Right lobe of liver (tissue), 6 donors: ENCODE results near the gene TMEM187. TPM values are rescaled to one million over a fixed set of nuclear protein-coding genes. Genes with fewer than 3 reads are reported as not detected.
"Not testable (repeated sequence)": the region's sequence is repeated elsewhere in the genome, so short reads cannot be mapped to it uniquely, and the experiment has no call there.

Source experiments
- ATAC-seq, 4 donors: fragments of 200-7000 bp; cut with Tn5 transposase; one replicate each; pipeline ENCODE4 v1.9.1; 2020; ENCODE audit warnings: mild to moderate bottlenecking in 4 of 4, moderate library complexity in 4 of 4
- DNase-seq, 3 donors: peaks; one replicate each; pipeline ENCODE4 v3.0.0-alpha.2; 2020
- H3K27ac ChIP-seq, 3 donors: fragments of 200-600 bp; one replicate each; pipeline ENCODE4 v1.8.0; 2022
- H3K27me3 ChIP-seq, 2 donors: fragments of 200-600 bp; one replicate each; pipeline ENCODE4 v1.8.0; 2022
- H3K36me3 ChIP-seq, 4 donors: fragments of 200-600 bp; sonication (generic) in 1 of 4; one replicate each; pipeline versions ENCODE4 v1.5.1 to v1.8.0; 2017 to 2022; ENCODE audit warnings: control low read depth in 1 of 4
- H3K4me1 ChIP-seq, 4 donors: fragments of 200-600 bp; sonication (generic) in 1 of 4; one replicate each; pipeline versions ENCODE4 v1.5.1 to v1.8.0; 2017 to 2022; ENCODE audit warnings: control low read depth in 1 of 4
- H3K4me3 ChIP-seq, 3 donors: fragments of 200-600 bp; one replicate each; pipeline ENCODE4 v1.8.0; 2022
- H3K9me3 ChIP-seq, 4 donors: fragments of 200-600 bp; sonication (generic) in 1 of 4; one replicate each; pipeline versions ENCODE4 v1.5.1 to v1.8.0; 2017 to 2022; ENCODE audit warnings: control low read depth in 1 of 4
- CTCF ChIP-seq, 4 donors: fragments of 200-600 bp in 3 of 4; fragments of 450-650 bp in 1 of 4; IDR thresholded peaks; one replicate each; pipeline versions ENCODE4 v1.5.1 to v1.8.0; 2016 to 2022; ENCODE audit warnings: antibody characterized with exemption in 4 of 4, mild to moderate bottlenecking in 2 of 4
- POLR2A ChIP-seq: fragments of 450-650 bp; IDR thresholded peaks from one replicate; pipeline ENCODE4 v1.6.1; 2017; ENCODE audit warnings: antibody characterized with exemption, mild to moderate bottlenecking
- WGBS: methylation state at CpG from one replicate; pipeline ENCODE4 v1.1.6; 2018; ENCODE audit warnings: low coverage, low lambda C conversion rate; ENCODE audit not compliant: insufficient coverage; ENCODE audit errors: missing lambda C conversion rate; 5-methylcytosine and 5-hydroxymethylcytosine counted together
- intact Hi-C, 2 donors: fragments of 100-400 bp; cut with DNase I; formaldehyde crosslinking; loops; one replicate each; pipeline versions ENCODE4 v1.11.2 to v1.14.1; 2022
- total RNA-seq, 6 experiments: library from RNA; depleted of rRNA in 2 of 6; stranded (reverse); fragments of >200 nt in 2 of 6; fragmentation: NEBNext Ultra II Directional in 3 of 6; extraction: Animal tissue kit (Norgen Biotek cat#: 25700) in 3 of 6; gene quantifications; one replicate each; pipeline versions ENCODE4 v1.1.0 to v1.2.4, GENCODE V29; 2016 to 2023
- donor health status: DM: no; HTN: yes; CAD: no.
- donor health status: DM: no; HTN: no; CAD: no.
- donor health status: DM: no; HTN: no; CAD: no.
- donor health status: DM: no; HTN: yes; CAD: no.
- donor health status: DM: no; HTN: yes; CAD: no.

TMEM187 gene
- total RNA-seq, 6 experiments from 2014 or later = 3.8 to 10.3 (median 5.9) TPM

- TF ChIP-seq POLR2A (no peak), CTCF (IDR thresholded peaks at IDR 0.05) (no peak)
- DNase-seq = no peak
- intact Hi-C loops = no loop called here
- Histone ChIP-seq H3K27me3 (no peaks in the 10 kb centered on the region), H3K4me1 (peaks cover 0 to 31% (median 2%) of the 10 kb centered on the region in 4 donors), H3K9me3 (no peaks in the 10 kb centered on the region), H3K27ac (peak overlapping the region; percentile 98 to 99 (median 98)), H3K4me3 (peak overlapping the region in 1 of 3 donors; percentile 95), H3K36me3 (no peaks in the 10 kb centered on the region)
- ATAC-seq = peak in 1 of 4 donors; percentile 1
- 60% methylated on average over 2 of the region's 14 CpGs for WGBS
Observed at GRCh38 chrX:153974003-153974725, 1.6 kb downstream of the TMEM187 start.

- peak overlapping the region; percentile 98 to 99 (median 98) for H3K27ac ChIP-seq
- no peaks in the 10 kb centered on the region for H3K36me3 ChIP-seq
- no peaks in the 10 kb centered on the region for H3K27me3 ChIP-seq
- WGBS = 7% methylated on average over 2 of the region's 3 CpGs
- ATAC-seq (no peak), DNase-seq (no peak)
- H3K4me1 ChIP-seq = peaks cover 0 to 24% (median 2%) of the 10 kb centered on the region in 4 donors
- H3K9me3 ChIP-seq = no peaks in the 10 kb centered on the region
- intact Hi-C loops = no loop called here
- no peak for TF ChIP-seq CTCF (IDR thresholded peaks at IDR 0.05)
- TF ChIP-seq POLR2A = no peak
- H3K4me3 ChIP-seq = no peak overlapping the region
Observed at GRCh38 chrX:153974726-153975286, 2.3 kb downstream of the TMEM187 start.

DNA sequence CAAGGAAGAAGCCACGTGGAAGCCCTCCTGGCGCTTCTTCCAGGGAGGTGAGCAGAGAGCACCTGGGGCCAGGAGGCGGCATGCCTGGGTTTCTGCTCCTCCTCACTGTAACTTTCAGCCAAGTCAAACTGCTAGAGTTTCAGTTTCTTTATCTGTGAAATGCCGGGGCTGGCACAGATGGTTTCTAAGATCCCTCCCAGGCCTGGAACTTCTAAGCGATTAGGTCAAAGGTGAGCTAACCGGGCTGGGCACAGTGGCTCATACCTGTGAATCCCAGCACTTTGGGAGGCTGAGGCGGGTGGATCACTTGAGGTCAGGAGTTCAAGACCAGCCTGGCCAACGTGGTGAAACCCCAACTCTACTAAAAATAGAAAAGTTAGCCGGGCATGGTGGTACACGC is 7.8 kb downstream of the TMEM187 start:
- WGBS = 16% methylated on average over 6 of the region's 10 CpGs

DNA sequence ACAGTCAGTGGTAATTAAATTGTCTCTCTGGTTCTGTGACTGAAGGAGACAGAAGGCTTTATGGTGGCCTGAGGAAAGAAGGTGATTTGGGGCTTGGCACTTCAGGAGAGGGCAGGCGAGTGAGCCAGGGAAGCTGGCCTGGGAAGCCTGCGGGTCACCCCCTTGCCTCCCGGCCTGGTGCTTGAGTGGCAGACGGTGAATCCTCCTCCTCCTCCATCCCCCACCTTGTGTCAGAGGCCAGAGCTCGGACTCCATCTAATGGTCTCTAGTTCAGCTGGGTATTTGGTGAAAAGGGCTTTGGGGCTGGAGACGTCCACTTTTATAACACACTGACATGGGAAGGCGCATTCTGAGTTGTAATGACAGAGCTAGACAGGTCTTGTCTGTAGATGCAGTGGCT is 8.7 kb downstream of the TMEM187 start:
- Histone ChIP-seq H3K36me3 (no peaks in the 10 kb centered on the region), H3K9me3 (no peaks in the 10 kb centered on the region), H3K4me3 (no peak overlapping the region), H3K4me1 (peaks cover 0 to 11% (median 4%) of the 10 kb centered on the region in 4 donors), H3K27me3 (no peaks in the 10 kb centered on the region), H3K27ac (peak overlapping the region in 2 of 3 donors; percentile 43 to 56)
- 73% methylated on average over 7 of the region's 7 CpGs for WGBS
- TF ChIP-seq CTCF (IDR thresholded peaks at IDR 0.05) (no peak), POLR2A (no peak)
- no peak for ATAC-seq
- intact Hi-C loops = no loop called here
- DNase-seq = no peak

More for the DNA sequence above, 7.8 kb downstream of the TMEM187 start:
- DNase-seq (peak in 1 of 3 donors; percentile 52), ATAC-seq (peak; percentile 72 to 84 (median 76))
- H3K4me3 ChIP-seq, intact Hi-C loops, H3K9me3 ChIP-seq, H3K27me3 ChIP-seq, H3K4me1 ChIP-seq, H3K36me3 ChIP-seq: not testable (repeated sequence)
- peak overlapping the region in 1 of 3 donors; percentile 56 for H3K27ac ChIP-seq
